A673 (cell line): ENCODE data around the gene PIGL. TPM values are rescaled to one million over a fixed set of nuclear protein-coding genes. Genes with fewer than 3 reads are reported as not detected.
"Not testable (repeated sequence)": the region's sequence is repeated elsewhere in the genome, so short reads cannot be mapped to it uniquely, and the experiment has no call there.

Experiments
- BruUV-seq: library from RNA; stranded (reverse); fragments of 400-500 nt; replicated peaks from 2 replicates; lab custom pipeline; 2021; lab: Mats Ljungman, UMichigan
- CTCF ChIA-PET: fragments of 300-600 bp; sonication (Branson Sonifier 250); formaldehyde crosslinking; loops from one replicate; lab custom pipeline; 2022; ENCODE audit warnings: antibody characterized with exemption; lab: Charles Lee
- POLR2A ChIA-PET: fragments of 300-600 bp; sonication (Branson Sonifier 250); formaldehyde crosslinking; loops from one replicate; lab custom pipeline; 2022; ENCODE audit warnings: antibody characterized with exemption; ENCODE audit not compliant: low non-redundant PET; lab: Charles Lee
- DNase-seq: peaks from one replicate; pipeline ENCODE4 v3.0.0-alpha.2; 2015; ENCODE audit warnings: low spot score
- H3K27ac ChIP-seq: fragments of 200-600 bp; sonication (generic); 2 replicates; pipeline ENCODE4 v1.5.1; 2016; ENCODE audit warnings: mixed run types, low read depth, mild to moderate bottlenecking, mixed read lengths, antibody characterized with exemption, low read length; ENCODE audit not compliant: poor library complexity, severe bottlenecking
- H3K27me3 ChIP-seq: fragments of 200-600 bp; sonication (generic); replicated peaks from 2 replicates; pipeline ENCODE4 v1.6.1; 2017; ENCODE audit warnings: mixed run types, low read depth, mild to moderate bottlenecking, mixed read lengths, antibody characterized with exemption, low read length; ENCODE audit not compliant: insufficient read depth, poor library complexity
- H3K36me3 ChIP-seq: fragments of 200-600 bp; sonication (generic); 2 replicates; pipeline ENCODE4 v1.6.1; 2016; ENCODE audit warnings: mixed run types, mild to moderate bottlenecking, mixed read lengths, antibody characterized with exemption, low read length; ENCODE audit not compliant: insufficient read depth, poor library complexity, severe bottlenecking
- H3K4me1 ChIP-seq: fragments of 200-600 bp; sonication (generic); 2 replicates; pipeline ENCODE4 v1.6.1; 2017; ENCODE audit warnings: mixed run types, mild to moderate bottlenecking, mixed read lengths, antibody characterized with exemption, low read length; ENCODE audit not compliant: insufficient read depth, poor library complexity, severe bottlenecking
- H3K4me3 ChIP-seq: fragments of 200-600 bp; sonication (generic); 2 replicates; pipeline ENCODE4 v1.5.1; 2016; ENCODE audit warnings: low read depth, mixed run types, mild to moderate bottlenecking, mixed read lengths, low read length; ENCODE audit not compliant: poor library complexity, severe bottlenecking
- H3K9me3 ChIP-seq: fragments of 200-600 bp; sonication (generic); 2 replicates; pipeline ENCODE4 v1.6.1; 2016; ENCODE audit warnings: mixed run types, low read depth, mild to moderate bottlenecking, mixed read lengths, antibody characterized with exemption, low read length; ENCODE audit not compliant: poor library complexity, severe bottlenecking
- EZH2 ChIP-seq: fragments of 200-600 bp; sonication (generic); IDR thresholded peaks from 2 replicates; pipeline ENCODE4 v1.6.1; 2017; ENCODE audit warnings: borderline replicate concordance, low read depth, mild to moderate bottlenecking, mixed read lengths, antibody characterized with exemption, low read length; ENCODE audit not compliant: poor library complexity, severe bottlenecking
- intact Hi-C: fragments of 100-400 bp; cut with micrococcal nuclease; formaldehyde crosslinking; loops from one replicate; pipeline ENCODE4 v1.10.0; 2022; ENCODE audit not compliant: unreplicated experiment
- total RNA-seq: library from RNA; stranded (reverse); gene quantifications from 2 replicates; pipeline ENCODE4 v1.2.3, GENCODE V29; 2021
- TF ChIP-seq, protein P1 (sequence below): fragments of 300-800, 200-600 bp; sonication (generic); conservative IDR thresholded peaks from 2 replicates; pipeline ENCODE4 v1.5.1; 2017; ENCODE audit warnings: low read depth, mild to moderate bottlenecking, antibody characterized with exemption, low read length, moderate library complexity, mixed read lengths

PIGL gene
- total RNA-seq, 1 experiment from 2014 or later, result 31.7 TPM

DNA sequence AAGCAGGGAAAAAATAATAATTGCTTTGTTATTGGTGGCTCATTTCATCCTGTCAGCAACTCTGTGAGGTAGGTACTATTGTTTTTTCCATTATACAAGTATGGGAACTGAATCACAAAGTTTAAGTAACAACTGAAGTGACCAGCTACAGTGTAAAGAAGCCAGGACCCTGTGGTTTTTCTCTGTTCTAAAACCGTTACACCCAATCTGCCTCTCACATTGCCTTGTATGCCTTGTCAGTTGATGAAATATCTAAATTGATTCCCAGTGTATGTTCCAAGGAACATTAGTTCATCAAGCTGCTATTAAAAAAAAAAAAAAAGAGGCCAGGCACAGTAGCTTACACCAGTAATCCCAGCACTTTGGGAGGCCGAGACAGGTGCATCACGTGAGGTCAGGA lies 5.4 kb downstream of the PIGL start:
- CTCF ChIA-PET, result no interaction called here
- POLR2A ChIA-PET, result no interaction called here

DNA sequence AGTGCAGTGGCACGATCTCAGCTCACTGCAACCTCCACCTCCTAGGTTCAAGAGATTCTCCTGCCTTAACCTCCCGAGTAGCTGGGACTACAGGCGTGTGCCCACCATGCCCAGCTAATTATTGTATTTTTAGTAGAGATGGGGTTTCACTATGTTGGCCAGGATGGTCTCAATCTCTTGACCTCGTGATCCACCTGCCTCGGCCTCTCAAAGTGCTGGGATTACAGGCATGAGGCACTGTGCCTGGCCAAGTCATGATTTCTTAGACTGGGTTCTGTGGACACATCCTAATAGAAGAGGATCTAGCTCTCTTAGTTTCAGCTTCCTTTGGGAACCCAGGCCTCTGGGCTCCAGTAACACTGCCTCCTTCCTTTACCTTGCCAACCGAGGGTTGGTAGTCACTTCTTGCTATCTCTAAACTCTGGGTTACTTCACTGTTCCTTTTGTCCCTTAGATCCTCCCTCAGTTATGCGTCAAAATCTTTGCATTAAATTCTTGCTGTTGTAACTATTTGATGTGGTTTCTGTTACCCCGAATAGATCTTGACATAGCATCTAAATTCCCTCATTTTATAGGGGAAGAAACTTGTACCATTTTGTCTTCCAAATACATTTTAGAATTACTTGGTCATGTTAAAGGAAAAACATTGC lies 13.0 kb downstream of the PIGL start:
- intact Hi-C loops, H3K4me3 ChIP-seq, H3K27me3 ChIP-seq, H3K27ac ChIP-seq, BruUV-seq, H3K9me3 ChIP-seq, DNase-seq, H3K4me1 ChIP-seq, H3K36me3 ChIP-seq: not testable (repeated sequence)
- CTCF ChIA-PET, result interaction anchor here (0.7 kb wide), 1 partner anchor 177 kb away, joined by 4 read pairs; no protein-coding TSS in a partner anchor
- POLR2A ChIA-PET, result interaction anchor here (0.6 kb wide), 1 partner anchor 17 kb away, joined by 7 read pairs; no protein-coding TSS in a partner anchor

More for the DNA sequence above, 5.4 kb downstream of the PIGL start:
- Histone ChIP-seq H3K4me3 (no peak overlapping the region), H3K27me3 (no peaks in the 10 kb centered on the region), H3K27ac (peak overlapping the region; percentile 42), H3K4me1 (peaks cover 4% of the 10 kb centered on the region), H3K9me3 (no peaks in the 10 kb centered on the region), H3K36me3 (no peaks in the 10 kb centered on the region)
- no peak for DNase-seq
- no TSS peak for BruUV-seq
- TF ChIP-seq, protein P1, sequence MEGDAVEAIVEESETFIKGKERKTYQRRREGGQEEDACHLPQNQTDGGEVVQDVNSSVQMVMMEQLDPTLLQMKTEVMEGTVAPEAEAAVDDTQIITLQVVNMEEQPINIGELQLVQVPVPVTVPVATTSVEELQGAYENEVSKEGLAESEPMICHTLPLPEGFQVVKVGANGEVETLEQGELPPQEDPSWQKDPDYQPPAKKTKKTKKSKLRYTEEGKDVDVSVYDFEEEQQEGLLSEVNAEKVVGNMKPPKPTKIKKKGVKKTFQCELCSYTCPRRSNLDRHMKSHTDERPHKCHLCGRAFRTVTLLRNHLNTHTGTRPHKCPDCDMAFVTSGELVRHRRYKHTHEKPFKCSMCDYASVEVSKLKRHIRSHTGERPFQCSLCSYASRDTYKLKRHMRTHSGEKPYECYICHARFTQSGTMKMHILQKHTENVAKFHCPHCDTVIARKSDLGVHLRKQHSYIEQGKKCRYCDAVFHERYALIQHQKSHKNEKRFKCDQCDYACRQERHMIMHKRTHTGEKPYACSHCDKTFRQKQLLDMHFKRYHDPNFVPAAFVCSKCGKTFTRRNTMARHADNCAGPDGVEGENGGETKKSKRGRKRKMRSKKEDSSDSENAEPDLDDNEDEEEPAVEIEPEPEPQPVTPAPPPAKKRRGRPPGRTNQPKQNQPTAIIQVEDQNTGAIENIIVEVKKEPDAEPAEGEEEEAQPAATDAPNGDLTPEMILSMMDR, result no peak
- no peak for TF ChIP-seq EZH2
- intact Hi-C loops, result no loop called here

DNA sequence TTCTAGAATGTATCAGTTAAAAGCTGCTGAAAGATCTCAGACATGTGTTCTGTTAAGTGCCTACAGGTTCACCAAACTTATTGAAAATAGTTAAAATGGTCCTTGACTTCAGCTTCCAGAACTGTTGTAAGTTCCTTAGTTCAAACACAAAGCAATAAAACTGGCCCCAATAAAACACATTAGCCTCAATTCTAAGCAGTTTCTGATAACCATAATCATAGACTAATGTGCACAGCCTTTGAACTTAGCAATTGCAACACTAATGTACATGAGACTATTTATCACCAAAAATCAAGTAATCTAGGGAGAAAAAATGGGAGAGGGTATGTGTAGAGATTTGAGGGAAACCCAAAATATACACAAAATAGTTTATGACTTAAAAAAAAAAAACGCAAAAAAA lies 15.4 kb downstream of the PIGL start:
- Histone ChIP-seq H3K4me3 (no peak overlapping the region), H3K9me3 (no peaks in the 10 kb centered on the region), H3K4me1 (peaks cover 4% of the 10 kb centered on the region), H3K36me3 (no peaks in the 10 kb centered on the region), H3K27me3 (no peaks in the 10 kb centered on the region), H3K27ac (no peak overlapping the region)
- intact Hi-C loops, result no loop called here
- BruUV-seq, result no TSS peak
- no peak for DNase-seq
- TF ChIP-seq, protein P1, result no peak
- TF ChIP-seq EZH2, result no peak
- POLR2A ChIA-PET, result interaction anchor here (0.6 kb wide), 1 partner anchor 9 kb away, joined by 5 read pairs; no protein-coding TSS in a partner anchor
- CTCF ChIA-PET, result no interaction called here

DNA sequence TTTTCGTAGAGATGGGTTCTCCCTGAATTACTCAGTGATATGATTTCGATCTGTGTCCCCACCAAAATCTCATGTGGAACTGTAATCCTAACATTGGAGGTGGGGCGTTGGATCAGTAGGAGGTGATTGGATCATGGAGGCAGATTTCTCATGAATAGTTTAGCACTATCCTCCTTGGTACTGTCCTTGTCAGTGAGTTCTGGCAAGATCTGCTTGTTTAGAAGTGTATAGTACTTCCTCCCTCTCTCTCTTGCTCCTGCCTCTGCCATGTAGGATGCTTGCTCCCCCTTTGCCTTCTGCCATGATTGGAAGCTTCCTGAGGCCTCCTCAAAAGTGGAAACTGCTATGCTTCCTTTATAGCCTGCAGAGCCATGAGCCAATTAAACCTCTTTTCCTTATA lies 22.9 kb downstream of the PIGL start:
- no peaks in the 10 kb centered on the region for H3K27me3 ChIP-seq
- no peak overlapping the region for H3K27ac ChIP-seq
- H3K36me3 ChIP-seq, result no peaks in the 10 kb centered on the region
- H3K4me3 ChIP-seq, result no peak overlapping the region
- ChIA-PET POLR2A (no interaction called here), CTCF (no interaction called here)
- no peaks in the 10 kb centered on the region for H3K9me3 ChIP-seq
- DNase-seq, result no peak
- intact Hi-C loops, result no loop called here
- no peaks in the 10 kb centered on the region for H3K4me1 ChIP-seq
- TF ChIP-seq, protein P1, result no peak
- no peak for TF ChIP-seq EZH2
- BruUV-seq, result no TSS peak
